SH-SY5Y (cell line): ENCODE results near the gene EIF1B.

Experiments
- GATA2 ChIP-seq: IDR thresholded peaks from 2 replicates; pipeline ENCODE4 v1.6.1; 2011; ENCODE audit warnings: mild to moderate bottlenecking, low read depth, low read length
- GATA3 ChIP-seq: IDR thresholded peaks from 2 replicates; pipeline ENCODE4 v1.6.1; 2011; ENCODE audit warnings: low read depth, mild to moderate bottlenecking, low read length, moderate library complexity

EIF1B gene

GRCh38 chr3:40358454-40358853 is 48.9 kb downstream of the EIF1B start:
- no peak for TF ChIP-seq GATA2
- TF ChIP-seq GATA3: no peak
